H1 (cell line): ENCODE measurements around the gene STARD13. TPM values are rescaled to one million over a fixed set of nuclear protein-coding genes. Genes with fewer than 3 reads are reported as not detected.
A peak's percentile ranks its signal among the peaks of the same experiment; 100 is the strongest.

Experiments
- CTCF ChIA-PET: fragments of 300-600 bp; sonication (Branson Sonifier 250); formaldehyde crosslinking; loops from one replicate; lab custom pipeline; 2021; ENCODE audit not compliant: partially characterized antibody; lab: Charles Lee
- POLR2A ChIA-PET: fragments of 300-600 bp; sonication (Branson Sonifier 250); formaldehyde crosslinking; loops from one replicate; lab custom pipeline; 2021; ENCODE audit warnings: inconsistent platforms; ENCODE audit not compliant: partially characterized antibody; lab: Charles Lee
- DNase-seq, 2 experiments: peaks; one replicate each; pipeline versions ENCODE4 v3.0.0 to v3.0.0-alpha.2; 2010 to 2022; ENCODE audit warnings: low spot score in 2 of 2, low read depth in 1 of 2, mixed read lengths in 1 of 2
- FAIRE-seq: peaks from 2 replicates; lab custom pipeline; 2011; peaks lifted over from hg19 to GRCh38; lab: Jason Lieb, UNC
- H2AFZ ChIP-seq: 2 replicates; pipeline ENCODE4 v1.8.1; 2012; ENCODE audit warnings: low read length, inconsistent platforms
- H2AK5ac ChIP-seq: 2 replicates; pipeline ENCODE4 v1.6.1; 2013; ENCODE audit warnings: low read depth, low read length
- H2BK120ac ChIP-seq: replicated peaks from 2 replicates; pipeline ENCODE3; 2013; ENCODE audit warnings: low read depth, low read length, inconsistent platforms
- H2BK12ac ChIP-seq: 2 replicates; pipeline ENCODE4 v1.6.1; 2013; ENCODE audit warnings: low read depth, low read length
- H2BK15ac ChIP-seq: 2 replicates; pipeline ENCODE4 v1.6.1; 2013; ENCODE audit warnings: low read length
- H2BK20ac ChIP-seq: 2 replicates; pipeline ENCODE4 v1.6.1; 2013; ENCODE audit warnings: low read length
- H2BK5ac ChIP-seq: 2 replicates; pipeline ENCODE4 v1.6.1; 2013; ENCODE audit warnings: low read depth, low read length
- H3K14ac ChIP-seq: 2 replicates; pipeline ENCODE4 v1.6.1; 2013; ENCODE audit warnings: inconsistent platforms; ENCODE audit not compliant: insufficient read length
- H3K18ac ChIP-seq: 2 replicates; pipeline ENCODE4 v1.6.1; 2013; ENCODE audit warnings: low read length; ENCODE audit errors: extremely low read depth
- H3K23ac ChIP-seq: 2 replicates; pipeline ENCODE4 v1.6.1; 2013; ENCODE audit warnings: inconsistent platforms; ENCODE audit not compliant: insufficient read length
- H3K23me2 ChIP-seq: 2 replicates; pipeline ENCODE4 v1.6.1; 2013; ENCODE audit warnings: low read depth, low read length
- H3K27ac ChIP-seq: 2 replicates; pipeline ENCODE4 v1.6.1; 2011; ENCODE audit warnings: low read depth, low read length, inconsistent platforms
- H3K27me3 ChIP-seq, 4 experiments: replicated peaks in 1 of 4; 1 replicate in 1 of 4; 2 replicates in 3 of 4; pipeline versions ENCODE4 v1.6.1 to v1.8.1; 2011 to 2013; ENCODE audit warnings: low read length in 3 of 4, mild to moderate bottlenecking in 3 of 4, inconsistent platforms in 2 of 4, mixed read lengths in 2 of 4, moderate library complexity in 1 of 4; ENCODE audit not compliant: control insufficient read depth in 3 of 4, insufficient read depth in 3 of 4; ENCODE audit errors: extremely low read depth in 1 of 4
- H3K36me3 ChIP-seq, 4 experiments: 2 replicates each; pipeline versions ENCODE4 v1.6.1 to v1.8.1; 2011 to 2013; ENCODE audit warnings: mild to moderate bottlenecking in 4 of 4, low read length in 3 of 4, moderate library complexity in 2 of 4, control low read depth in 1 of 4, inconsistent platforms in 1 of 4; ENCODE audit not compliant: insufficient read depth in 4 of 4, control insufficient read depth in 2 of 4
- H3K4ac ChIP-seq: replicated peaks from 2 replicates; pipeline ENCODE3; 2013; ENCODE audit warnings: low read length, low read depth, mixed read lengths, inconsistent platforms; ENCODE audit not compliant: insufficient read length
- H3K4me1 ChIP-seq, 4 experiments: replicated peaks in 1 of 4; 1 replicate in 1 of 4; 2 replicates in 3 of 4; pipeline versions ENCODE4 v1.6.1 to v1.8.1; 2011 to 2013; ENCODE audit warnings: low read length in 3 of 4, inconsistent platforms in 2 of 4, mixed read lengths in 1 of 4; ENCODE audit not compliant: insufficient read depth in 4 of 4, control insufficient read depth in 3 of 4
- H3K4me2 ChIP-seq, 2 experiments: 2 replicates each; pipeline versions ENCODE4 v1.6.1 to v1.8.1; 2011 to 2013; ENCODE audit warnings: low read depth in 2 of 2, low read length in 2 of 2, control low read depth in 1 of 2, inconsistent platforms in 1 of 2, mild to moderate bottlenecking in 1 of 2; ENCODE audit not compliant: insufficient read depth in 1 of 2
- H3K4me3 ChIP-seq, 4 experiments: fragments of 200-600, 300-600 bp in 1 of 4; sonication (generic), shearing (Covaris generic), sonication (Bioruptor Twin) in 1 of 4; 2 replicates each; pipeline versions ENCODE4 v1.5.1 to v1.8.1; 2011 to 2016; ENCODE audit warnings: low read length in 4 of 4, low read depth in 3 of 4, control low read depth in 2 of 4, inconsistent platforms in 2 of 4, mild to moderate bottlenecking in 2 of 4, mixed read lengths in 1 of 4, moderate library complexity in 1 of 4; ENCODE audit not compliant: insufficient read depth in 2 of 4; ENCODE audit errors: extremely low read depth in 1 of 4
- H3K56ac ChIP-seq: replicated peaks from 2 replicates; pipeline ENCODE3; 2013; ENCODE audit warnings: low read depth, mild to moderate bottlenecking, mixed read lengths, low read length, inconsistent platforms; ENCODE audit not compliant: insufficient read length
- H3K79me1 ChIP-seq: 2 replicates; pipeline ENCODE4 v1.6.1; 2013; ENCODE audit warnings: low read depth, low read length, control low read depth
- H3K79me2 ChIP-seq, 2 experiments: 2 replicates each; pipeline versions ENCODE4 v1.6.1 to v1.8.1; 2012 to 2013; ENCODE audit warnings: low read length in 2 of 2, mild to moderate bottlenecking in 2 of 2, inconsistent platforms in 1 of 2; ENCODE audit not compliant: insufficient read depth in 2 of 2, control insufficient read depth in 1 of 2
- H3K9ac ChIP-seq, 4 experiments: replicated peaks in 1 of 4; 1 replicate in 1 of 4; 2 replicates in 3 of 4; pipeline versions ENCODE4 v1.6.1 to v1.8.1; 2011 to 2013; ENCODE audit warnings: low read depth in 3 of 4, low read length in 3 of 4, control low read depth in 2 of 4, mild to moderate bottlenecking in 2 of 4, moderate library complexity in 2 of 4, inconsistent platforms in 1 of 4; ENCODE audit errors: extremely low read depth in 1 of 4
- H3K9me3 ChIP-seq, 2 experiments: 2 replicates each; pipeline versions ENCODE4 v1.6.1 to v1.8.1; 2012 to 2013; ENCODE audit warnings: mild to moderate bottlenecking in 2 of 2, moderate library complexity in 2 of 2, control low read depth in 1 of 2, inconsistent platforms in 1 of 2, low read depth in 1 of 2, low read length in 1 of 2, mixed read lengths in 1 of 2; ENCODE audit not compliant: insufficient read depth in 2 of 2
- H4K20me1 ChIP-seq, 2 experiments: replicated peaks in 1 of 2; 2 replicates each; pipeline versions ENCODE3 to v1.8.1; 2011 to 2013; ENCODE audit warnings: inconsistent platforms in 2 of 2, low read length in 2 of 2, mild to moderate bottlenecking in 1 of 2; ENCODE audit not compliant: insufficient read depth in 2 of 2, control insufficient read depth in 1 of 2
- H4K5ac ChIP-seq: 2 replicates; pipeline ENCODE4 v1.6.1; 2013; ENCODE audit warnings: low read length, low read depth, mixed read lengths, inconsistent platforms; ENCODE audit not compliant: insufficient read length
- H4K8ac ChIP-seq: 2 replicates; pipeline ENCODE4 v1.8.0; 2013; ENCODE audit warnings: mild to moderate bottlenecking, moderate library complexity, low read length, inconsistent platforms; ENCODE audit not compliant: insufficient read depth; ENCODE audit errors: extremely low read depth
- H4K91ac ChIP-seq: replicated peaks from 2 replicates; pipeline ENCODE3; 2013; ENCODE audit warnings: low read length, mixed read lengths, inconsistent platforms; ENCODE audit not compliant: insufficient read length
- CREB1 ChIP-seq: IDR thresholded peaks from 2 replicates; pipeline ENCODE4 v1.6.1; 2012; ENCODE audit warnings: inconsistent platforms
- EGR1 ChIP-seq: IDR thresholded peaks from 2 replicates; pipeline ENCODE4 v1.6.1; 2011; ENCODE audit warnings: low read depth, low read length, borderline replicate concordance
- NRF1 ChIP-seq: IDR thresholded peaks from 2 replicates; pipeline ENCODE4 v1.6.1; 2011; ENCODE audit warnings: mild to moderate bottlenecking, low read depth, low read length, improper control_type of control experiment
- PHF8 ChIP-seq: fragments of 200-600 bp; sonication (generic); conservative IDR thresholded peaks from 2 replicates; pipeline ENCODE4 v1.7.1; 2012; ENCODE audit warnings: low read depth, mild to moderate bottlenecking, inconsistent platforms, low read length, moderate library complexity
- SAP30 ChIP-seq: fragments of 300-600 bp; sonication (generic); IDR thresholded peaks from 2 replicates; pipeline ENCODE4 v1.7.1; 2012; ENCODE audit warnings: low read length, moderate library complexity, mild to moderate bottlenecking, inconsistent platforms; ENCODE audit not compliant: insufficient read depth, insufficient replicate concordance
- WGBS, 2 experiments: shearing (Covaris generic) in 1 of 2; methylation state at CpG; one replicate each; pipeline versions ENCODE4 v1.1.6 to v1.1.7; 2013 to 2015; ENCODE audit warnings: low lambda C conversion rate in 2 of 2, mixed read lengths in 2 of 2, inconsistent platforms in 1 of 2, low coverage in 1 of 2, missing lambda C conversion rate in 1 of 2; ENCODE audit not compliant: insufficient replicate concordance in 2 of 2, insufficient coverage in 1 of 2, insufficient read length in 1 of 2; ENCODE audit errors: extremely low coverage in 1 of 2, missing lambda C conversion rate in 1 of 2; 5-methylcytosine and 5-hydroxymethylcytosine counted together
- polyA plus RNA-seq, 7 experiments: library from polyadenylated mRNA; depleted of rRNA in 3 of 7; stranded (reverse) in 5 of 7; unstranded in 2 of 7; fragments of >200 nt in 5 of 7; fragments of 200-250 nt in 2 of 7; gene quantifications; 1 replicate in 5 of 7; 2 replicates in 1 of 7; 4 replicates in 1 of 7; pipeline versions ENCODE4 v1.2.1 to v1.2.3, GENCODE V29; 2011 to 2013; ENCODE audit warnings: missing spikeins in 2 of 7, mixed read lengths in 2 of 7
- total RNA-seq: library from RNA; stranded (reverse); fragmentation: NEBNext Ultra II Directional; extraction: Animal tissue kit (Norgen Biotek cat#: 25700); gene quantifications from 2 replicates; pipeline ENCODE4 v1.2.1, GENCODE V29; 2021

The STARD13 gene
- total and polyA plus RNA-seq, 2 of the 8 experiments (the other 6 are each of a cell fraction or from before 2014, with no cell fraction given): 0.82 to 2.9 TPM

- ChIA-PET CTCF (interaction anchor here (0.7 to 1.7 kb wide), 3 partner anchors 33 to 57 kb away, joined by 3 read pairs; no protein-coding TSS in a partner anchor), POLR2A (no interaction called here)
- H3K36me3 ChIP-seq: no peaks in the 10 kb centered on the region
- no peak overlapping the region for H3K23ac ChIP-seq
- no peak overlapping the region for H3K18ac ChIP-seq
- no peak overlapping the region for H2AK5ac ChIP-seq
- no peak overlapping the region for H3K56ac ChIP-seq
- peak overlapping the region; percentile 33 to 64 (median 50); a peak in 6 of 8 replicates for H3K4me3 ChIP-seq
- no peaks in the 10 kb centered on the region for H3K9me3 ChIP-seq
- H2BK20ac ChIP-seq: no peak overlapping the region
- no peak overlapping the region; the same call in 1 of the 2 replicates for H2BK5ac ChIP-seq
- no peak overlapping the region for H2BK15ac ChIP-seq
- H3K4ac ChIP-seq: no peak overlapping the region
- no peak overlapping the region for H4K8ac ChIP-seq
- no peaks in the 10 kb centered on the region for H3K79me2 ChIP-seq
- DNase-seq (no peak), FAIRE-seq (no peak)
- peak overlapping the region in 1 of 4 experiments; percentile 81; a peak in 1 of 7 replicates for H3K9ac ChIP-seq
- no peak overlapping the region; the same call in 1 of the 2 replicates for H3K27ac ChIP-seq
- no peaks in the 10 kb centered on the region for H3K27me3 ChIP-seq
- H3K79me1 ChIP-seq: no peaks in the 10 kb centered on the region
- WGBS, 2 experiments: 77% methylated on average over 6 of the region's 6 CpGs; no CpG with 5 or more reads in 1 of the 2 experiments
- no peak overlapping the region for H3K14ac ChIP-seq
- H3K4me2 ChIP-seq: peak overlapping the region; percentile 81 to 96
- no peak overlapping the region for H4K5ac ChIP-seq
- H2BK12ac ChIP-seq: 0 out of 2 replicates have a peak overlapping the region, but pooled peaks have one; percentile 6
- H2BK120ac ChIP-seq: no peak overlapping the region
- H3K4me1 ChIP-seq: peaks cover 2 to 4% (median 4%) of the 10 kb centered on the region in 4 experiments; a peak in 3 of 7 replicates
- peaks cover 4% of the 10 kb centered on the region; the same call in 1 of the 2 replicates for H3K23me2 ChIP-seq
- H2AFZ ChIP-seq: peak overlapping the region; percentile 98; the same call in 1 of the 2 replicates
- H4K91ac ChIP-seq: no peak overlapping the region
- no peaks in the 10 kb centered on the region for H4K20me1 ChIP-seq
- TF ChIP-seq SAP30 (no peak), NRF1 (no peak), PHF8 (no peak), CREB1 (no peak), EGR1 (no peak)
Measured at GRCh38 chr13:33284916-33285315, 639 bp downstream of the STARD13 start.
